ENCODE results near the gene GALNT17. TPM values are rescaled to one million over a fixed set of nuclear protein-coding genes. Genes with fewer than 3 reads are reported as not detected.
"Not testable (repeated sequence)": the region's sequence is repeated elsewhere in the genome, so short reads cannot be mapped to it uniquely, and the experiment has no call there.

Gene GALNT17
- total RNA-seq, 1 donor from 2014 or later, result 2.2 TPM

DNA sequence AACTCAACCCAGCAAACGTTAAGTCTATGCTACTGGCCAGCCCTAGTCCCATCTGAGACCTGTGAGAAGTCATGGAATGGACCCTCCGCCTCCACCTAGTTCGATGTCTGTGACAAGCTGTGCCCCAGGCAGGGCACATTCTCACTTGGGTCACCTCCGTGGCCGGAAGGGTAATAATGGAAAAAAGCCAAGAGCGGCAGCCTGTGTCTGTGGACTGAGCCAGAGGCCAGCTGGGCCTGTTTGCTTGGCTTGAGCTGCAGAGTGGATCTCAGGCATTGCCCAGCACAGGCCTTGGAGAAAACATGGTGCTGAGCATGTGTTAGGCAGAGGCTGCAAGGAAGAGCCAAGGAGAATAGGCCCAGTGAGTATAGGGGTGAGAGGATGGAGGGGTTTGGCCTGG is 97.8 kb downstream of the GALNT17 start:
- DNase-seq (ENCODE audit: low spot score), result no peak

DNA sequence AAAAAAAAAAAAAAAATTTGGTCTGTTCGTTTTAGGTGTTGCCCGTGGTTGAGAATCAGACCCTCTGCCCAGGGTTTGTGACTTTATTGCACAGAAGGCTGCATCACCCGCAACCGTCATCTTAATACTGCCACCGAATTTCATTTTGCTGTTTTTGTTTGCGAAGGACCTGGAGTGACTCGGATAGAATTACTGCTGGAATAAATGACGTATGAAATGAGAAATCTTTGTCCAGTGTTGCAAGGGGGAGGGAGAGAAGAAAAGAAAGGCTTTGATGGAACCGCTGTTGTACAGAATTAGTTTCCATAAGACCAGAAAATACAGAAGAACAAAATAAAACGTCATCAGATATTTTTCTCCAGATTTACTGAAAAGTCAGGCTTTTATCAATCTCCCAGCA is 103.3 kb downstream of the GALNT17 start:
- no peak for DNase-seq (ENCODE audit: low spot score)

DNA sequence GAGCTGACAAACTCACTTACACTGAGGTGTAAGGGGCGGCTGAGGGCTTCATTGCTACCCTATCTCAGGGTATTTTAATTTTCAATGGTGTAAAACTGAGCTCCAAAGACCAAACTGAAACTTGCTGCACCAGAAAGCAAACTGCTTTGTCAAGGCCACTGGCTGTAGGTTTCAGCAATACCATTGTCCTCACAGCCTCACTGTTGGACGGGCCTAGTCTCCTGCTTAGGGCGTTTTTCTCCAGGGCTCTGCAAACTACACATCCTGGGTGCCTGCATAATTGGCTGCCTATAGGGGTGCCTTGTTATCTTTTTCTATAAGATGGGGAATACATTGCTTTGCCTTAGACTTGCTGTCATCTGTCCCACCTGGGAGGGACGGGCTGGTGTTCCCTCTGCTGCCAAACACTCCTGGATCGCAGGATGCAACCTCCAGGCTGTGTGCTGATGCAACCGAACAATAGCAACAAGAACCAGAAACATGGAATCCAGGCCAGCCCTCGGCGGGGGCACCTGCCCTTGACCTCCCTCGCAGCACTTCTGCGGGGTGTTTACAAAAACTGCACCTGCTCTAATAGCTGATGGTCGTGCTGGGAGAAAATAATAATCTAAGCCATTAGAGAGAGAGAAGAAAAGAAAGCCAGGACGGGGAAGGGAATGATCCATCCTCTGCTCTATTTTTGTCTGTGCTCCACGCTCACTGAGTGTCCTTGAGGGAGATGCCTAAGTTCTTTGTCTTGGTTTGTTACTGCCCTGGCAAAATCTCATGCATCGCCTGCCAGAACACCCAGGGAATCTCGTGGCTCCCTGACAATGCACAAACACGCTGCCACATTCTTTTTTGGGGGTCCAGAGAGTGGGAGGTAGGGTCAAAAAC is 104.5 kb downstream of the GALNT17 start:
- DNase-seq (ENCODE audit: low spot score), result no peak

DNA sequence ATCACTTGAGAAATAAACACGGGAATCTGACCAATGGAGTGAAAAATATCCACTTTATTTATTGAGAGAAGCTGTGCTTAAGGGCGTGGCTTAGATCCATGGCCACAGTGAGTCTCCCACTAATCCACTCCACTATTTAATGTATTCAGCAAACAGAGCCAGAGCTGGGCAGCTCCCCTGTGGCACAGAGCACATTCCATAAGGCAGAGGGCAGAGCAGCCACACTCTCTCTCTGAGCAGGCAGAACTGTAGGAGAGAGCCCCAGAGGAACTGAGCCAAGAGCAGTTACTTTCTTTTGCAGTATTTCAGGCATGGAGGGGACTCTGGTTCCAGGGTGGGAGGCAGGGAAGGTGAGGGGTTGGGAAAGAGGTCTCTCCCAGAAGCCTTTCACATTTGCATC is 106.0 kb downstream of the GALNT17 start:
- DNase-seq (ENCODE audit: low spot score), result no peak

DNA sequence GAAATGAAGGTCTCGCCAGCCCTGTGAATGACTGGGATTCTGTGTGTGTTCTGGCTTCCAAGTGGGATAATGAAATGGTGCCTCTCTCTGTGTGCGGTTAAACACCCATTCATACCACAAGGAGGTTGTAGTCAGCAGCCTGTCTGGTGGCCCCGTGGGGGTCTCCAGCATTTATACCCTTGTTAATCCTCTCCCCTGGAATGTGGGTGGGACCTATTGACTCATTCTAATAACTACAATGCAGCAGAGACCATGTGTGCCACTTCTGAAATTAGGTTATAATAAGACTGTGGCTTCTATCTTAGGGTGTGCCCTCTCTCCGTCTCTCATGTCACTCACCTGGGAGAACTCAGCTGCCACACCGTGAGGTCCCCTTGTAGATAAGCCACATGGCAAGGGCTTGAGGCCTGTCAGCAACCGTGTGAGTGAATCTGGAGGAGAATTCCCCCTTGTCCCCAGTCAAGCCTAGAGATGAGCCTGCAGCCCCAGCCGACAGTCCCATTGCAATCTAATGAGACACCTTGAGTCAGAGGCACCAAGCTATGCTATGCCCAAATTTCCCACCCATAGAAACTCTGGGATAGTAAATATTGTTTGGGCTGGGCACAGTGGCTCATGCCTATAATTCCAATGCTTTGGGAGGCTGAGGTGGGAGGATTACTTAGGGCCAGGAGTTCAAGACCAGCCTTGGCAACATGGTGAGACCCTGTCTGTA is 106.8 kb downstream of the GALNT17 start:
- DNase-seq (ENCODE audit: low spot score), result no peak

DNA sequence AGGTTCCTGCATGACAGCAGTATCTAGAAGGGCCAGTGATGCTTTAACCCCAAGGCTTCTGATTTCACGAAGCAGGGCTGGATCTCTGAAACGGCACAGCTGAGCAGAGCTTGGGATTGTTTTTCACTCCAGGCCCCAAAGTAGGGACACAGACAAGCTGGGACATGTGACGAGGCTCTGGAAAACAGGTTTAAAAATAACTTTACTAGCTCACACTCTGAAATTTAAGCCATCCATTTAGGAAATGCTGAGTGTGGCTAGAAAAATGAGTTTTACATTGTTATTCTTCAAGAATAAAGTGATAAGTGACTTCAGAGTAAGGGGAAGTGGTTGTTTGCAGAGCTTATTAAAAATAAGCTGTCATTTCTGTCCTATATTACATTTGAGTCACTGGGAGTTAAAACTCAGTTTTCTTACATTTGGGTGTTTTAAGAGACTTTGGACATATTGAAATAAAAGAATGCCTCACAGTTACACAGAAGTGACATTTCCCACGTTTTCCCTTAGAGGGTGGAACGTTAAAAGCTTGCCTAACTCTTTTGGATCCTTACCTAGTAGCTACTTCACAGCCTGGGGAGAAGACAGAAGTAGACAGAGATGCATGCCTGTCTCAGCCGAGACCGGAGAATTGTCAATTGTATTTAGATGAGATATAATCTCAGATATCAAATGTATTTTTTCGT is 107.8 kb downstream of the GALNT17 start:
- no peak for DNase-seq (ENCODE audit: low spot score)

DNA sequence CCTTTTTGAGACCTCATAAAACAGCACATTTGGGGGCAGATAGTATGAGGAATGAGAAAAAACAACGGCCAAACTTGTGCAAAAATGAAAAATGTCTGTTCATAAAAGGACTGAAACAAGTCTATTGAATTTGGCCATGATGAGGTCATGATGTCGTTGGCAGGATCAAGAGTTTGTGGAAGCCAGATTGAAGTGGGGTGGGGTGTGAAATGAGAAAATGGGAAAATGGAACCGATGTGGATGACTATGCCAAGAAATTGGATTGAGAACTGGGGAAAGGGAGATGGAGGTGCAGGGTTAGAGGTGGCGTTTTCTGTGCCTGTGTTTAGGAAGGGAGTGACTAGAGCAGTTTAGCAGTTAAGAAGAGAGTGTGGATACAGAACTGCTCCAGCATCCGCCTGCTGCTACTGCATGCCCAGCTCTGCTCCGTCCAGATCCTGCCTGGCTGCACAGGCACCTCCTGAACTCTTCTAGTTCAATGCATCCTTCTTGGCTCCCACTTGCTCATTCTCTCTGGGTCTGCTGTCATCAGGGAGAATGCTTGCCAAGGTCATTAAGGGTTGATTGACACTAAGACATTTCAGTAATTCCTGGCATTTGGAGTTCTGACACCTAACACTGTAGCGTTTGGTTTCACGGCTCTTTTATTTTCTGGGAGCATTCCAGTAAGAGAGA is 111.9 kb downstream of the GALNT17 start:
- no peak for DNase-seq (ENCODE audit: low spot score)

DNA sequence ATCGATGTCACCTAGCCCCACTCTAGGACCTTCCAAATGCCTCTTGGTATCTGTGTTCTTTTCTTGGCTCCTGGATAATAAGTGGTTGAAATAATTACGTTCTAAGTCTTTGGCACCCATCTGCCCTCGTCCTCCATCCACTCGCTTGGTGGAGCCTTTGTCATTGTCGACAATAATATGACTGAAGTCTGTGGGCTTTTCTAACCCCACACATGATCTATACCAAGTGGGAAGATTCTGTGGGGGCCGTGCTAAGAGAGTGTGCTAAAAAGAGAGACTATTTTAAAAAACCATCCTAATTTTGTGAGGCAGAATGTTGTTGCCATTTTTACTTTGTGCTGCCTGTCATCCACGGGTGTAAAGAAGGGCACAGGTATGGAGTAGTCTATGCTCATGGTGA is 113.1 kb downstream of the GALNT17 start:
- no peak for DNase-seq (ENCODE audit: low spot score)

DNA sequence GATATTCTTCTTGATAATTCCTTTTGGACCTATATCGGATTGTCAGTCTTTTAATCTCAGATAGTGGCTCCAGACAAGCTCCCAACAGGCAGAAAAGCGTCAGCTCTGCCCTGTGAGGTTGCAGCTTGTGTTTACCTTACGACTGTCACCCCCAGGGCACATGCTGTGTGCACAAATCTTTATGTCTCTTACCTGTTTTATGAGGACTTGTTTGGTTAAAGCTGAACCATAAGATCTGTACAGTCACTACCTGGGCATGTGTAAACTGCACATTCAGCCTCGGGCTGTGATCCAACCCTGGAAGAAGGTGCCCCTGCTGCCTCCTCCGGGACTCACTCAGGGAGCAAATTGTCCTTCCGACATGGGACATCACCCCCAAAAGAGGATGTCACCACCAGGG is 119.8 kb downstream of the GALNT17 start:
- DNase-seq (ENCODE audit: low spot score), result no peak

DNA sequence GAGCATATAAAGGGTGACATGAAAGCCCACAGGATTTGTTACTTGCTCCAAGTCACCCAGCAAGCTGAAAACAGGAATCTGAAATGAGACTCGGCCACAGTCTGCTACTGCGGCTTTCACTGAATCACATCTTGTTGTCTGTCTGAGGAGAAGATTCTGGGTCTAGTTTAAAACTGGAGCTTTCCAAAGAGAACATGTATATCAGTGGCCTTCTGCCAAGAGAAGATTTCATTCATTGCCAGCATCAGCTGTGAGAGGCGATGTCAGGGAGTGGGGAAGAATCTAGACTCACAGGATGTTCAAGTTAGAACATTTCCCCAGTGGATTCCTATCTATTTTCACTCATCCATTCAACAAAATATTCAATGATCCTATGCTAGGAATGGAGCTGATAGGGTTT is 122.8 kb downstream of the GALNT17 start:
- DNase-seq (ENCODE audit: low spot score), result no peak

DNA sequence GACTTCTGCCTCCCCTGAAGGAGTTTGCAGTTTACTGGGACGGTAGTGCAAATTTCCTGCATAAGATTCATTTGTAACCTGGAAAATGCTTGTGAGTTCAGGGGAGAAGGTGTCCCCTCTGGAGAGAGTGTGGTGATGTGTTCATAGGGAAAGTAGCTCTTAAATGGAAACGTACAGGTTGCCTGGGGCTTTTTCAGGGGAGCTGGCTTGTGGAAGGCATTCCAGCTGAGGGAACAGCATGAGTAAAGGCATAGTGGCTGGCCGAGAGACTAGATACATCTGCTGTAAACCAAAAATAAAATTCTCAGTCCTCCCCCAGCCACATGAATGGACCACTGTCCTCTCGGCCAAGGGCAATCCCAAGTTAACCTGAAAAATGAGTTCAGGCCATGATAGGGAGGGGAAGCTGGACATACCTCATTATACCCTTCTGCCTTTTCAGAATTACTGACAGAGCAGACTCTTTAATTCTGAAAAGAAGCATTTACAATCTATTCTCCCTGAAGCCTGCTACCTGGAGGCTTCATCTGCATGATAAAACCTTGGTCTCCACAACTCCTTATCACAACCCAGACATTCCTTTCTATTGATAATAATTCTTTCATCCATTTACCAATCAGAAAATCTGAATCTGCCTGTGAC is 123.7 kb downstream of the GALNT17 start:
- DNase-seq (ENCODE audit: low spot score), result no peak

DNA sequence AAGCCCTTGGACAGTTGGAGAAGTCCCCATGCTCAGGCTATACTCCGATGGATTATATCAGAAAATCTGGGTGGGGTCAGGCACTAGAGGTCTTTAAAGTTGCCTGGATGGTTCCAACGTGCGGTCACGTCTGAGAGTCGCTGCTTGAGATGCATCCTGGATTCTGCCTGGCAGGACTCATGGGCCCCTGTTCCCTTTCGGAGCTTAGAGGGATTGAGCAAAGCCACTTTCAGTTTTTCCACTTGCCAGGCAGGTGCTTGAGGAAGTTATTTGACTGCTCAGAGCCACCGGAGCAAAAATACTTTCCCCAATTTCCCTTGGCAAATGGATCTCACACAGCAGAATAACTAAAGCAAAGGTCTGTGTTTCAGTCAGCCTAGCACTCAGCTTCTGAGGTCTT is 129.1 kb downstream of the GALNT17 start:
- no peak for DNase-seq (ENCODE audit: low spot score)

DNA sequence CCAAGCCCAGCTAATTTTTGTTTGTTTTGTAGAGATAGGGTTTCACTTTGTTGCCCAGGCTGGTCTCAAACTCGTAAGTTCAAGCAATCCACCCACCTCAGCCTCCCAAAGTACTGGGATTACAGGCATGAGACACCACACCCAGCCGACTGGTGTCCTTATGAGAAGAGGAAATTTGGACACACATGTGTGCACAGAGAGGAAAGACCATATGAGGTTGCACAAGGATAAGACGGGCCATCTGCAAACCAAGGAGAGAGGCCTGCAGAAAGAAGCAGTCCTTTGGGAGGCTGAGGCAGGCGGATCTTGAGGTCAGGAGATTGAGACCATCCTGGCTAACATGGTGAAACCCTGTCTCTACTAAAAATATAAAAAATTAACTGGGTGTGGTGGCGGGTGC is 130.9 kb downstream of the GALNT17 start:
- DNase-seq (ENCODE audit: low spot score), result not testable (repeated sequence)

DNA sequence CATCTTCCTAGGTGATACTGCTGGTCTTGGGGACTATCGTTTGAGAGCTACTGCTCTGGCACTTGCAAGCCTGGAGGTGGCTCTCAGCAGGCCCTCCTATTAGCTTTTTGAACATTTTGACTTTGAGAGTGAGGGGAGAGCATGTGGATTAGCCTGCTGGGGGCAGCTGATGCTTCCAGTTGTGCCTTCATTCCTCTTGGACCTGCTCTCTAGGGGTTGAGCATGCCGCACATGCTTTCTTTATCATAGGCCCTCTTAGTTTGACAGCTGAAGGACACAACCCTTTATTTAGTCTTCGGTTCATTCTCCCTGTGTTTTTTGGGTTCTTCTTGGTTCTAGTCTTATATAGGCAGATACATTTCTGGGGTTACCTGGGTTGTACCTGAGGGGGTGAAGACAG is 132.1 kb downstream of the GALNT17 start:
- DNase-seq (ENCODE audit: low spot score), result no peak

DNA sequence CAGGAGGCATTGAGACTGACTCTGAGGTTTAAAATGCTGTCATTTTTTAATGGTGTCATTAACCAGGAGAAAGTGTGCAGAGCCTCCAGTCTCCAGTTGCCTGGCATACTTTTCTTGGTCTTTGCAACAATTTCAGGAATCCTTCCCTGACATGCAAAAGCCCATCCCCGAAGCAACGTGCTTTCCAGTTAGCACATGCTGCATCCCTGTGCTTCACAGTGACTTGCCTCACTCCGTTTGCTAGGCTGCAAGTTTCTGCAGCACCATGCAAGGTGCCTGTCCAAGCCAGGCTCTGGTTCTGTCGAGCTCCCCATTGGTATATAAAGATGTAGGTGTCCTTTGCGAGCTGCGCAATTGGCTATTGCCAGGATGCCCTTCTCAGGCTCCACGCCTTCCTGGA is 135.0 kb downstream of the GALNT17 start:
- no peak for DNase-seq (ENCODE audit: low spot score)

DNA sequence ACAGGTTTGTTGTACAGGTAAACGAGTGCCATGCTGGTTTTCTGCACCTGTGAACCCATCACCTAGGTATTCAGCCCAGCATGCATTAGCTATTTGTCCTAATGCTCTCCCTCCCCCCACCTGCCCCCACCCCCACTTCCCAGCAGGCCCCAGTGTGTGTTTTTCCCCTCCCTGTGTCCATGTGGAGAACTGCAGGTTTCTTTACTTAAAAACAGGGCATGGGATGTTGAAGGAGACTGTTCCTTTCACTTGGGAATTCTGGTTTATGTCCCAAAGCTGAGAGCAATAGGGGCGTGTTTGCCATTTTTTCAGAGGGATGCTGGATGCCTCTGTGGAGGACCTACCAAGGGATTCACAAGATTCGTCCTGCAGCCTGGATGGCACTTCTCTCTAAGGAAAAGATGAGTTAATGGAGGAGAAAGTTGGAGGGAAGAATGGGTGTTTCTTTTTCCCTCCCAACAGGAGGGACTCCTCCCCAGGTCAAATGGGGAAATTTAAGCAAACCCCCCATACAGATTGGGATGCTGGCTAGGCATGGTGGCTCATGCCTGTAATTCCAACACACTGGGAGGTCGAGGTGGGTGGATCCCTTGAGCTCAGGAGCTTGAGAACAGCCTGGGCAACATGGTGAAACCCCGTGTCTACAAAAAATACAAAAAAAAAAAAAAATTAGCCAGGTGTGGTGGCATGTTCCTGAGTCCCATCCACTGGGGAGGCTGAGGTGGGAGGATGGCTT is 136.0 kb downstream of the GALNT17 start:
- DNase-seq (ENCODE audit: low spot score), result no peak

DNA sequence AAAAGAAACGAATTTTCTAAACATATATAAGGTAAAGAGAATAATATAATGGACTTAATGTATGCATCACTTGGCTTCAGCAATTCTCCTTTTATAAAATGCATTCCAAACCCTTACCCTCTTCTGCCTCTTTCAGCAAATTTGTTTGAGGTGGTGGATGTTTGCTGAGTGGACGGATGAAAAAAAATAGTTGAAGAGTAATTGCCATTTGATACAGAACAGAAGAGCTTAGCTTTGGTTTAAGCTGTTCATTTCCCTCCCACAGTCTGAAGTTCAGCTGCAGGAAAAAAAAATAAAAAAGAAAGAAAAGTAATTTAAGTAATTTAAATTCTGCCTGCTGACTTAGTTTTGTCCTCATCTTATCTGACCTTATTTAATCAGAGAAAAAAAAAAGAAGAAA is 138.6 kb downstream of the GALNT17 start:
- DNase-seq (ENCODE audit: low spot score), result no peak

DNA sequence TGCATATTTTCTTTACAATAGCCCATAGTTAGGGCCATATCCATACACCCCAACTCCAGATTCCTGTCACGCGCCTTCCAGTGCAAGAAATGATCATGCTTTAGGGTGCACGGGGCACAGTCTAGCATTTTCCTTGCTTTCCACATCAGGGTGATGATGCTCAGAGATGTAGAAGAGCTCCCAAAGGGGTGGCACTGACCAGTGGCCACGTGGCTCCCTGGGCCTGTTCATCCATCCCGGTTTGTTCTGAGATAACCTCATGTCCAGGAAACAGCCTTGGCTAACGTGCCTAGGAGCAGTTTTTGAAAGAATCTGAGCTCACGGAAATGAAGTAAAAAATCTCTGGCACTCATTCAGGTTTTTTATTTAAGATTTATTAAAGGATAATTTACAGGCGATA is 139.3 kb downstream of the GALNT17 start:
- DNase-seq (ENCODE audit: low spot score), result no peak

DNA sequence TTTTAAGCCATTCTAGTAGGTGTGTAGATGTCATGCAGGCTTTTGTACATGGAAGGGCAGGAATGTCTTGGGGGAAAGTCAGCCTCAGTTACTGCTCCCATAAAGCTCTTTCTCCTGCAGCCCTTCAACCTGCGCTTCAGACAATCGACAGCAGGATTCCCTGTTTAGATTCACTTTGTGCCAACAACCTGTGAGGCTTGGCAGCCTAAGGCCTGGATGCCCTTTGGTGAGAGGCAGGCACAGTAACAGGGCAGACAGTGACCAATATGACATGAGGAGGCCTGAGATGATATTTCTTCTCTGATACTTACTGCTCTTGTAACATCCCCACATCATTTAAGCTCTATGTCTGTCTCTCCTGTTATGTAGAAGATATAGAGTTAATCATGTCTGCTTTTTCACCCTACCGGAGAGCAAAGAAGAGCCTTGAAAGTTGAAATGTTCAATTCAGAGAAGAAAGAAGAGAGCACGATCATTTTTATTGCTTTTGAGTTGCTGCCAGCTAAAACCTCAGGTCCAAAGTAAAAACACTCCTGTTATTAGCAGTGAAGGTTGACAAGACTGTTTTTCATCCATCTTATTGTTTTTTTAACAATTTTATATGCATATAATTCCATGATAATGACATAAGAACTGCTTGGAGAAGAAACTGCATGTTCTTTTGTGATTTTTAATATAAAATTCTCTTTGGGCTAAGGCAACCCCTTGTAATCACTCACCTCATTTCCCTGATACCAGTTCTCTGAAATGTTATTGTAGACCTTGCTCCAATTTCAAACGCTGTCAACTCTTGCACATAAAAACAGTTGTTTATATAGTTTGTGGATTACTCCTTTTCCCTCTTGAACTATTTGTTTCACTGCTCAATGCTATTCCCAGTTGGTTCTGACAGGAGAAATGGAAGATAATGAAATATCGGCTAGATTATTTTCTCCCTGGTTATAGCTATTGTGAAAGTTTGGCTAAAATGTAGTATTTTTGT is 140.9 kb downstream of the GALNT17 start:
- no peak for DNase-seq (ENCODE audit: low spot score)

Measured in mesenteric fat pad (tissue), 1 donor.